Panc1 (cell line): ENCODE results near the gene TRIO. TPM values are rescaled to one million over a fixed set of nuclear protein-coding genes. Genes with fewer than 3 reads are reported as not detected.

Experiments
- ATAC-seq: fragments of 200-7000 bp; cut with Tn5 transposase; 2 replicates; pipeline ENCODE4 v1.9.1; 2020; ENCODE audit warnings: mild to moderate bottlenecking, moderate library complexity
- BruUV-seq: library from RNA; stranded (reverse); fragments of 400-500 nt; replicated peaks from 2 replicates; lab custom pipeline; 2021; lab: Mats Ljungman, UMichigan
- CTCF ChIA-PET: fragments of 300-600 bp; sonication (Branson Sonifier 250); formaldehyde crosslinking; loops from one replicate; lab custom pipeline; 2022; ENCODE audit warnings: antibody characterized with exemption; lab: Charles Lee
- POLR2A ChIA-PET: fragments of 300-600 bp; sonication (Branson Sonifier 250); formaldehyde crosslinking; loops from one replicate; lab custom pipeline; 2022; ENCODE audit warnings: antibody characterized with exemption; lab: Charles Lee
- DNase-seq: peaks from one replicate; pipeline ENCODE4 v3.0.0-alpha.2; 2010; ENCODE audit warnings: low read depth, low spot score
- H3K27ac ChIP-seq: 2 replicates; pipeline ENCODE4 v1.5.1; 2011; ENCODE audit warnings: mild to moderate bottlenecking, low read length, inconsistent platforms
- H3K27me3 ChIP-seq: fragments of 200-500 bp; sonication (Bioruptor generic); 2 replicates; pipeline ENCODE4 v1.6.0; 2014; ENCODE audit warnings: low read length, inconsistent platforms; ENCODE audit not compliant: control insufficient read depth, insufficient read depth
- H3K36me3 ChIP-seq: fragments of 200-500 bp; sonication (Bioruptor generic); 2 replicates; pipeline ENCODE4 v1.5.1; 2014; ENCODE audit warnings: inconsistent platforms, mild to moderate bottlenecking, low read length, moderate library complexity; ENCODE audit not compliant: control insufficient read depth, insufficient read depth
- H3K4me1 ChIP-seq: 2 replicates; pipeline ENCODE4 v1.5.1; 2011; ENCODE audit warnings: inconsistent platforms, mild to moderate bottlenecking, low read length, moderate library complexity; ENCODE audit not compliant: control insufficient read depth, insufficient read depth
- H3K4me3 ChIP-seq, 2 experiments: 2 replicates each; pipeline ENCODE4 v1.5.1; 2011 to 2012; ENCODE audit warnings: low read depth in 2 of 2, low read length in 2 of 2, mild to moderate bottlenecking in 2 of 2, inconsistent platforms in 1 of 2, moderate library complexity in 1 of 2
- H3K9me3 ChIP-seq: fragments of 200-500 bp; sonication (Bioruptor generic); 2 replicates; pipeline ENCODE4 v1.5.1; 2014; ENCODE audit warnings: low read depth, mild to moderate bottlenecking, inconsistent platforms, low read length, moderate library complexity; ENCODE audit not compliant: control insufficient read depth, insufficient read depth
- CTCF ChIP-seq: fragments of 450-650 bp; IDR thresholded peaks from 2 replicates; pipeline ENCODE4 v1.5.1; 2017; ENCODE audit warnings: mild to moderate bottlenecking
- POLR2AphosphoS5 ChIP-seq: IDR thresholded peaks from 2 replicates; pipeline ENCODE4 v1.6.1; 2012; ENCODE audit warnings: mild to moderate bottlenecking, low read depth, low read length, moderate library complexity
- REST ChIP-seq, 2 experiments: IDR thresholded peaks; 2 replicates each; pipeline ENCODE4 v1.6.1; 2011 to 2012; ENCODE audit warnings: low read depth in 2 of 2, control low read depth in 1 of 2, low read length in 1 of 2, mild to moderate bottlenecking in 1 of 2, moderate library complexity in 1 of 2; ENCODE audit not compliant: insufficient read depth in 1 of 2
- SIN3A ChIP-seq: IDR thresholded peaks from 2 replicates; pipeline ENCODE4 v1.6.1; 2012; ENCODE audit warnings: low read depth, mild to moderate bottlenecking, low read length, moderate library complexity, borderline replicate concordance; ENCODE audit not compliant: insufficient read depth
- TCF7L2 ChIP-seq: IDR thresholded peaks from 2 replicates; pipeline ENCODE4 v1.6.1; 2011; ENCODE audit warnings: mild to moderate bottlenecking, low read depth, low read length, inconsistent platforms
- in situ Hi-C: cut with HindIII; loops from 2 replicates; pipeline ENCODE4 v1.10.0; 2016; ENCODE audit warnings: low sequenced_read_pairs, low pct_unique_long_range_greater_than_20kb
- intact Hi-C: fragments of 100-400 bp; cut with micrococcal nuclease; formaldehyde crosslinking; loops from one replicate; pipeline ENCODE4 v1.10.0; 2022; ENCODE audit not compliant: unreplicated experiment
- total RNA-seq: library from RNA; stranded (reverse); gene quantifications from one replicate; pipeline ENCODE4 v1.2.1, GENCODE V29; 2021; ENCODE audit not compliant: unreplicated experiment

The TRIO gene
- total RNA-seq, 1 experiment from 2014 or later = 349 TPM

- POLR2A ChIA-PET = interaction anchor here (0.6 kb wide), 1 partner anchor 87 kb away, joined by 3 read pairs; no protein-coding TSS in a partner anchor
- H3K9me3 ChIP-seq = peaks cover 18% of the 10 kb centered on the region; the same call in 1 of the 2 replicates
- ATAC-seq (no peak), DNase-seq (no peak)
- H3K27me3 ChIP-seq = no peaks in the 10 kb centered on the region
- peaks cover 33% of the 10 kb centered on the region for H3K4me1 ChIP-seq
- H3K36me3 ChIP-seq = no peaks in the 10 kb centered on the region
- intact Hi-C loops = loop anchor here (5.0 kb wide), 1 partner anchor 45 kb away; no protein-coding TSS in a partner anchor
- no TSS peak for BruUV-seq
- peak overlapping the region; percentile 100 for H3K27ac ChIP-seq
- H3K4me3 ChIP-seq = no peak overlapping the region
- CTCF ChIA-PET = no interaction called here
- TF ChIP-seq CTCF = no peak
- TF ChIP-seq TCF7L2 = no peak
- TF ChIP-seq POLR2AphosphoS5 = no peak
- TF ChIP-seq REST (IDR thresholded peaks at IDR 0.05; ENCODE audit: insufficient read depth in 1 of 2, low read depth in 2 of 2, low read length in 1 of 2) = no peak
- TF ChIP-seq SIN3A = no peak
- in situ Hi-C loops = loop anchor here (10.0 to 25.0 kb wide), 2 partner anchors 73 to 115 kb away; no protein-coding TSS in a partner anchor
Observed at GRCh38 chr5:14101922-14102321, 41.2 kb upstream of the TRIO start.

- H3K27ac ChIP-seq = peak overlapping the region; percentile 100
- CTCF ChIA-PET = no interaction called here
- intact Hi-C loops (loop anchor here (5.0 kb wide), 1 partner anchor 45 kb away; no protein-coding TSS in a partner anchor), in situ Hi-C loops (loop anchor here (10.0 to 25.0 kb wide), 2 partner anchors 72 to 115 kb away; no protein-coding TSS in a partner anchor)
- no peak for ATAC-seq
- POLR2A ChIA-PET = no interaction called here
- no peaks in the 10 kb centered on the region for H3K36me3 ChIP-seq
- H3K9me3 ChIP-seq = peaks cover 17% of the 10 kb centered on the region; the same call in 1 of the 2 replicates
- no peak overlapping the region for H3K4me3 ChIP-seq
- DNase-seq = no peak
- no TSS peak for BruUV-seq
- H3K4me1 ChIP-seq = peaks cover 39% of the 10 kb centered on the region
- no peaks in the 10 kb centered on the region for H3K27me3 ChIP-seq
- no peak for TF ChIP-seq TCF7L2
- TF ChIP-seq CTCF = no peak
- TF ChIP-seq POLR2AphosphoS5 = no peak
- no peak for TF ChIP-seq SIN3A
- TF ChIP-seq REST (IDR thresholded peaks at IDR 0.05; ENCODE audit: insufficient read depth in 1 of 2, low read depth in 2 of 2, low read length in 1 of 2) = no peak
Observed at GRCh38 chr5:14102666-14103065, 40.5 kb upstream of the TRIO start.
